AG04450 (cell line): Measurements from ENCODE around the gene RACK1. TPM values are rescaled to one million over a fixed set of nuclear protein-coding genes. Genes with fewer than 3 reads are reported as not detected.

Experiments
- CTCF ChIA-PET: fragments of 300-600, 350-600 bp; formaldehyde crosslinking; extraction: SDS; loops from one replicate; lab custom pipeline; 2022; ENCODE audit warnings: antibody characterized with exemption, inconsistent platforms; lab: Charles Lee
- POLR2A ChIA-PET: fragments of 350-600 bp; formaldehyde crosslinking; extraction: SDS; loops from one replicate; lab custom pipeline; 2021; ENCODE audit warnings: antibody characterized with exemption, inconsistent platforms; lab: Yijun Ruan, JAX
- DNase-seq: peaks from one replicate; pipeline ENCODE4 v3.0.0-alpha.2; 2011; ENCODE audit warnings: low read depth, low spot score
- H3K27ac ChIP-seq: one replicate; pipeline ENCODE4 v1.5.1; 2012; ENCODE audit warnings: low read depth, low read length, control low read depth
- H3K27me3 ChIP-seq: one replicate; pipeline ENCODE4 v1.6.0; 2012; ENCODE audit warnings: low read length; ENCODE audit not compliant: control insufficient read depth, insufficient read depth
- H3K4me3 ChIP-seq: 2 replicates; pipeline ENCODE4 v1.5.1; 2011; ENCODE audit warnings: mild to moderate bottlenecking, low read depth, low read length, control low read depth
- H3K9me3 ChIP-seq: 2 replicates; pipeline ENCODE4 v1.5.1; 2012; ENCODE audit warnings: low read length; ENCODE audit not compliant: control insufficient read depth, insufficient read depth
- polyA plus RNA-seq: library from polyadenylated mRNA; depleted of rRNA; stranded (reverse); fragments of >200 nt; gene quantifications from 2 replicates; pipeline ENCODE4 v1.2.3, GENCODE V29; 2011
- TF ChIP-seq, protein P1 (sequence below): IDR thresholded peaks from 2 replicates; pipeline ENCODE4 v1.5.1; 2011; ENCODE audit warnings: low read depth, low read length, control low read depth, inconsistent platforms

RACK1 gene
- polyA plus RNA-seq, 1 experiment: 4,422 TPM

DNA sequence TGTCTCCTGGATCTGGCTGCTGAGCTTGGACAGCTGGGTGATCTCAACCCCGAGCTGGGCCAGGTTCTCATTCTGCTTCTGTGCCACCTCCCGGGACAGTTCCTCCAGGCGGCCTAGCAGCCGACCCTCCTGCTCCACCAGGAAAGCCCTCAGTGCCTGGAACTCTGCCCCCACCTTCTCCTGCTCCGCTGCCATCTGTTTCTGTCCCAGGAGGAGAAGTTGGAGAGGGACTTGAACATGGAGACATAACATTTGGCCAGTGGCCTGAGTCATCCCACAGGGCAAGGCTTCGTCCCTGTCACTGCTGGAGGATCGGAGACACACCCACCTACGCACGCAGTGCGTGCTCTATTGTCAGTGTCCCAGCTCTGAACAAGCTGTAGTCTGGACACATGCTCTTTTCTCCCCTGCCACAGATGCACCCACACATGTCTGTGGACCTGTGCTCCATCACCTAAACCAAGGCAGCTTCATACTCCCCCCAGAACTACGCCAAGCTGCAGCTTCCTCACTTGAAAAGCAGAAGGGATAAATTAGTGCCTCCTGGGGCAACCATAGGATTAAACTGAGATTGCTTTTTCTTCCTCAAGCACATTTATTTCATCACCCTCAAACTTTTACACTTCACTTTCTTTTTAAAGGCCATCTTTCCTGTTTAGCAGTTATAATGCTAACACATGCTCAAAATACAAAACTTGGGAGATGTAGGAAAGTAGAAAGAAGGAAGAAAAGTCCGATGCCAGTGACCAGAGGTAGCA, 43.6 kb downstream of the RACK1 start:
- Histone ChIP-seq H3K27me3 (peaks cover 2% of the 10 kb centered on the region), H3K9me3 (no peaks in the 10 kb centered on the region; the same call in 1 of the 2 replicates), H3K27ac (no peak overlapping the region), H3K4me3 (no peak overlapping the region)
- no peak for DNase-seq
- CTCF ChIA-PET: no interaction called here
- POLR2A ChIA-PET: no interaction called here
- TF ChIP-seq, protein P1, sequence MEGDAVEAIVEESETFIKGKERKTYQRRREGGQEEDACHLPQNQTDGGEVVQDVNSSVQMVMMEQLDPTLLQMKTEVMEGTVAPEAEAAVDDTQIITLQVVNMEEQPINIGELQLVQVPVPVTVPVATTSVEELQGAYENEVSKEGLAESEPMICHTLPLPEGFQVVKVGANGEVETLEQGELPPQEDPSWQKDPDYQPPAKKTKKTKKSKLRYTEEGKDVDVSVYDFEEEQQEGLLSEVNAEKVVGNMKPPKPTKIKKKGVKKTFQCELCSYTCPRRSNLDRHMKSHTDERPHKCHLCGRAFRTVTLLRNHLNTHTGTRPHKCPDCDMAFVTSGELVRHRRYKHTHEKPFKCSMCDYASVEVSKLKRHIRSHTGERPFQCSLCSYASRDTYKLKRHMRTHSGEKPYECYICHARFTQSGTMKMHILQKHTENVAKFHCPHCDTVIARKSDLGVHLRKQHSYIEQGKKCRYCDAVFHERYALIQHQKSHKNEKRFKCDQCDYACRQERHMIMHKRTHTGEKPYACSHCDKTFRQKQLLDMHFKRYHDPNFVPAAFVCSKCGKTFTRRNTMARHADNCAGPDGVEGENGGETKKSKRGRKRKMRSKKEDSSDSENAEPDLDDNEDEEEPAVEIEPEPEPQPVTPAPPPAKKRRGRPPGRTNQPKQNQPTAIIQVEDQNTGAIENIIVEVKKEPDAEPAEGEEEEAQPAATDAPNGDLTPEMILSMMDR: no peak

DNA sequence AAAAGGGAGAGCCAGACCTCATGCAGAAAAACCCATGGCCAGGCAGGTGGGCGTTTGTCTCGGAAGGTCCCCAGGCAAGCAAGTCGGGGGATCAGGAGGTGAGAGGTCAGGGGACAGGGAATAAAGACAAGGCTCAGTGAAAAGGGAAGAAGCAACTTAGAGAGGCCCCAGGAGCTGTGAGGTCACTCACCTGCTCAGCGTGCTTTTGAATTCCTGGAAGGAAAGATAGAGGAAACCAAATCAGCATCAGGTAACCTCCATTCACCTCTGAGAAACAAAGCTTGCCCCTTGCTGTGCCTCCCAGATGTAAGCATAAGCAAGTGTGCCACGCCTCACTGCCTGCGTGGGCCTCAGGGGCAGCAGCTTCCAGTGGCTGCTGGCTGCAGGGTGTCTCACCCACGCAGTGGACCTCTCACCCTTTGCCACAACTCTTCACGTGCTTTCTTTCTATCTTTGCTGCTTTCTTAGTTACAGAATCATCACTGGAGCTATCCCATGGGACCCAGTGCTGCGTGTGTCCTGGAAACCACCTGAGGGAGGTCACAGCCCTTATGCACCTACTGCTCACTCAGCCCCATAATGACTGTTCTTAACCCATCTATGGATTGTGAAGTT, 44.7 kb downstream of the RACK1 start:
- no peak overlapping the region for H3K4me3 ChIP-seq
- CTCF ChIA-PET: no interaction called here
- POLR2A ChIA-PET: no interaction called here
- H3K9me3 ChIP-seq: no peaks in the 10 kb centered on the region; the same call in 1 of the 2 replicates
- no peak for DNase-seq
- H3K27ac ChIP-seq: no peak overlapping the region
- TF ChIP-seq, protein P1: no peak
- peaks cover 2% of the 10 kb centered on the region for H3K27me3 ChIP-seq

DNA sequence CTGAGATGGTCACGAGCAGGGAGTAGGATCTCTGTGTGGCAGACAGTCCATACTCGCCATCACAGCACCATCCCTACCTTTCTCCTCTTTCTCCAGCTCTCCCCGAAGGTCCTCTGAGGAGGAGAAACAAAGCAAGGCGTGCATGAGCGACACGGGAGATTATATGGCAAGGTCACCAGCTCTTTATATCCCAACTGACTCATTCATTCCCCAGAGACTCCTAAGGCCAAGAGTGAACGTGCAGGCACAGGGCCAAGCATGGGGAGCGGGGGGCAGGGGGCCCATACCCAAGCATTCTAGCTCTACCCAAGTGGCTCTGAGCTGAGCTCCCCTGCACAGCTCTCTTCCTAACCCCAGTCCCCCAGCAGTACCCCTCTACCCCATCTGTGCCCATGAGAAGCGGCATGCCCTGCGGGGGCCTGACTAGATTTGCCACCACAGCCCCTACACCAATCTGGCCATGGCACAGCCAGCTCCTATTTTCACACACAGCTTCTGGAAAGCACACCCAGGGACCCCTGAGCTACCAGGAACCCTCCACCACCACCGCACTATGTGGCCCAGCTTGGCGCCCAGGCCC, 45.5 kb downstream of the RACK1 start:
- H3K4me3 ChIP-seq: no peak overlapping the region
- ChIA-PET CTCF (interaction anchor here (0.6 kb wide), 1 partner anchor 43 kb away, joined by 7 read pairs; no protein-coding TSS in a partner anchor), POLR2A (interaction anchor here (1.3 kb wide), 1 partner anchor 9 kb away, joined by 3 read pairs; no protein-coding TSS in a partner anchor)

DNA sequence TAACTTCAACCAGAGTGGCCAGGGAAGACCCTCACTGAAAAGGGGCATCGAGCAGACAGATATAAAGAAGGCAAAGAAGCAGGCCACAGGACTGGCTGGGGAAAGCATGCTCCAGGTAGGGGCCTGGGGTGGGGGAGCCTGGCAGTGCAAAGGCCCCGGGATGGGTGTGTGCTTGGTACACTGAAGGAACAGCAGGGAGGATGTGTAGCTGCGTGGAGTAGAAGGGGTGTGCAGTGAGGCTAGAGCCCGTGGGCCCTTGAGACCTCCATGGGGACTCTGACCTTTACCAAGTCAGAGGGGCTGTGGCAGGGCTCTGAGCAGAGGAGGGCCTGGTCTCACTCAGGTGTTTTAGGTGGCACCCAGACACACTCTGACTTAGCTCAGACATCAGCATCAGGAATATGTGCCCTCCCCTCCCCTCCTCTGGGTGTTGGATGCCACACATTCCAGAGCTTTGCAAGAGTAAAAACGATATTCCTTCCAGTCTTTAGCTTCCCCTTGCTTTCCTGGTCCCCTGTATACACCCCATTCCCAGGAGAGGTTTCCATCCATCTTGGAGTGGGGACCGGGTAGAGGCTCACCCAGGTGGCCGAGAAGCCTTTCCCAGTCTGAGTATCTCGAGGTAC, 46.3 kb downstream of the RACK1 start:
- no peak for DNase-seq
- ChIA-PET CTCF (interaction anchor here (0.6 kb wide), 1 partner anchor 44 kb away, joined by 7 read pairs; no protein-coding TSS in a partner anchor), POLR2A (interaction anchor here (1.3 kb wide), 1 partner anchor 9 kb away, joined by 3 read pairs; no protein-coding TSS in a partner anchor)
- no peak overlapping the region for H3K27ac ChIP-seq
- H3K27me3 ChIP-seq: peaks cover 2% of the 10 kb centered on the region
- TF ChIP-seq, protein P1: no peak
- no peak overlapping the region for H3K4me3 ChIP-seq
- no peaks in the 10 kb centered on the region; the same call in 1 of the 2 replicates for H3K9me3 ChIP-seq

More for the DNA sequence above, 45.5 kb downstream of the RACK1 start:
- Histone ChIP-seq H3K27ac (no peak overlapping the region), H3K27me3 (peaks cover 2% of the 10 kb centered on the region), H3K9me3 (no peaks in the 10 kb centered on the region; the same call in 1 of the 2 replicates)
- no peak for DNase-seq
- TF ChIP-seq, protein P1: no peak
